SKM-1 (cell line): ENCODE results near the gene PRRT2.

Source experiments
- DNase-seq: peaks from one replicate; lab custom pipeline; 2025; ENCODE audit not compliant: unreplicated experiment; lab: John Stamatoyannopoulos, UW

Gene PRRT2

DNA sequence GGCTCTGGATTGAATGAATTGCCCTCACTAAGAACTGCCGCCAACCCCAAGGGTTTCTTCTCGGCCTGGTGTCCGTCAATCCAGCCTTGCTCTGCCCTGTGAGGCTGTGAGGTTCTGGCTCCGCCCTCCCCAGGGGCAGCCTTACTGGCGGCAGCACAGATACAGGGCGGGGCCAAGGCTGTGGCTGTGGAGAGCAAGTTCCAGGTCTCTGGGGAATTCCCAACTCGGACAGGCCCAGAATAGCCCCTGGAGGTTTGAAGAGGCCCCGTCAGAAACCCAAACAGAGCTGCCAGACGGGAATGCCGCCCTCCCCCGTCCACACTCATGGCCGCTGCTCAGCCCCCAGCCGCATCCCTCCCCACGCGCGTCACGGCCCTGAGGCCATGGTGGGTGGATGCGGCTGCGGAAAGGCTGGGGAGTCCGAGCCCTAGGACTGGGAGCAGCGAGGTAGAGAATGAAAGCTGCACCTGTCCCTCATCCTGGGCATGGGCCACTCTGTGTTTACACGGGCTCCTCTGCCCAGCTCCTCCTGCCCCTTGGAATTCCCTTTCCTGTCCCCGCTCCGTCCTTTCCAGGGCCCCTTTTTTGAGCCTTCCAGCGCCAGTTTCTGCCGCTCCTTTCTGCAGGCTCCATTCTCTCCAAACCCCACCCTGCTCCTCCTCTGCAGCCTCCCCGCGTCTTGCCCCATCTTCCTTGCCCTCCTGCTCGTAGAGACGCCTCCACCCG is 660 bp upstream of the PRRT2 start:
- no peak for DNase-seq

DNA sequence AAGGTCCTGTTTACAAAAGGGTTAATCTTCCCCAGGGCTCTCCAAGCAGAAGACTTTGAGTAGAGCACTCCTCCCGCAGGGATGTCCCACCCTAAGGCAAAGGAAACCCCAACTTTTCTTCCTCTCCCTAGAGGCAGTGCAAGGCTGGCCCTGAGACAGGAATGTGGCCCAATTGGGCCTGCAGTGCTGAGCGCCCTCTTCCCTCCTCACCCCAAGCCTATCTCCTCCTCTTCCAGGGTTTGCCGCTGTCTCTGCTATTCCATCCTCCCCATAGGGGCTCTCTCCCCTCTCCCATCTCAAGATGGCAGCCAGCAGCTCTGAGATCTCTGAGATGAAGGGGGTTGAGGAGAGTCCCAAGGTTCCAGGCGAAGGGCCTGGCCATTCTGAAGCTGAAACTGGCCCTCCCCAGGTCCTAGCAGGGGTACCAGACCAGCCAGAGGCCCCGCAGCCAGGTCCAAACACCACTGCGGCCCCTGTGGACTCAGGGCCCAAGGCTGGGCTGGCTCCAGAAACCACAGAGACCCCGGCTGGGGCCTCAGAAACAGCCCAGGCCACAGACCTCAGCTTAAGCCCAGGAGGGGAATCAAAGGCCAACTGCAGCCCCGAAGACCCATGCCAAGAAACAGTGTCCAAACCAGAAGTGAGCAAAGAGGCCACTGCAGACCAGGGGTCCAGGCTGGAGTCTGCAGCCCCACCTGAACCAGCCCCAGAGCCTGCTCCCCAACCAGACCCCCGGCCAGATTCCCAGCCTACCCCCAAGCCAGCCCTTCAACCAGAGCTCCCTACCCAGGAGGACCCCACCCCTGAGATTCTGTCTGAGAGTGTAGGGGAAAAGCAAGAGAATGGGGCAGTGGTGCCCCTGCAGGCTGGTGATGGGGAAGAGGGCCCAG is 1.0 kb downstream of the PRRT2 start:
- no peak for DNase-seq

DNA sequence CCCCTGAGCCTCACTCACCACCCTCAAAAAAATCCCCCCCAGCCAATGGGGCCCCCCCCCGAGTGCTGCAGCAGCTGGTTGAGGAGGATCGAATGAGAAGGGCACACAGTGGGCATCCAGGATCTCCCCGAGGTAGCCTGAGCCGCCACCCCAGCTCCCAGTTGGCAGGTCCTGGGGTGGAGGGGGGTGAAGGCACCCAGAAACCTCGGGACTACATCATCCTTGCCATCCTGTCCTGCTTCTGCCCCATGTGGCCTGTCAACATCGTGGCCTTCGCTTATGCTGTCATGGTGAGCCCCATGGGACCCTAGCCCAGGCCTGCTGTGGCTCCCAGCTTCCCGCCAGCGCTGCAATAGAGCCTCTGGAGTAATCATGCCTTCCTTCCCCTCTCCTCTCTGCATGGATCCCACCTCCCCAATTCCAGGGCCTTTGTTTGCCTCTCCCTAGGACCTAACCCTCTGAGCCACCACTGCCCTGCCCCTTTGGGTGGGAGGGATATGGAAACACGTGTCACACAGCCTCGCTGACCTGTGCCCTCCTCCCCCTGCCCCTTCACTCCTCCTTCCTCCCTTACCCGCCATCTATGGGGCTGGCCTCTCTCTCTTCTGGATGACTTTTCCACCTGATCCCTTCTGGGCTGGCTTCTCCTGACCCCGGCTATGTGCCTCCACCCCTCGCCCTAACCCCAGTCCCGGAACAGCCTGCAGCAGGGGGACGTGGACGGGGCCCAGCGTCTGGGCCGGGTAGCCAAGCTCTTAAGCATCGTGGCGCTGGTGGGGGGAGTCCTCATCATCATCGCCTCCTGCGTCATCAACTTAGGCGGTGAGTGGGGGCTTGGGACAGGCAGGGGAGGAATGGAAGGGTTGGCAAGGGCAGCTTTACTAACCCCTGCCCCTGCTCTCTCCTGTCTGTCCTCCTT is 1.9 kb downstream of the PRRT2 start:
- DNase-seq = no peak

DNA sequence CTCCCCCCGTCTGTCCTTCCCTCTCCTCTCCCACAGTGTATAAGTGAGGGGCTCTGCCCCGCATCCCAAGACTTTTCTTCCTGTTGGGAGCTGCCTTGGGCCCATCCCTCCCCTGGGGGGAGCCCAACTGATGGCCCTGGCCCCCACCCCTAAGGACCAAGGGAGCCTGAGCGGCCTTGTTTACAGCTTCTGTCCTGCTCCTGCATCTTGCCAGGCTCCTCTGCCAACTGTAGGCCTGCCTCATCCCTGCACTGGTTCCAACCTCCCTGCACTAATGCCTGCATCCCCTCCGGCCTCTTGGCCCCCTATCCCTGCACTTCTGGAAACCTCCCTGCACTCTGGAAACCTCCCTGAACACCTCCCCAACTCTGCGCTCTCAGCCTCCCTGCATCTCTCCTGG is 2.6 kb downstream of the PRRT2 start:
- no peak for DNase-seq

DNA sequence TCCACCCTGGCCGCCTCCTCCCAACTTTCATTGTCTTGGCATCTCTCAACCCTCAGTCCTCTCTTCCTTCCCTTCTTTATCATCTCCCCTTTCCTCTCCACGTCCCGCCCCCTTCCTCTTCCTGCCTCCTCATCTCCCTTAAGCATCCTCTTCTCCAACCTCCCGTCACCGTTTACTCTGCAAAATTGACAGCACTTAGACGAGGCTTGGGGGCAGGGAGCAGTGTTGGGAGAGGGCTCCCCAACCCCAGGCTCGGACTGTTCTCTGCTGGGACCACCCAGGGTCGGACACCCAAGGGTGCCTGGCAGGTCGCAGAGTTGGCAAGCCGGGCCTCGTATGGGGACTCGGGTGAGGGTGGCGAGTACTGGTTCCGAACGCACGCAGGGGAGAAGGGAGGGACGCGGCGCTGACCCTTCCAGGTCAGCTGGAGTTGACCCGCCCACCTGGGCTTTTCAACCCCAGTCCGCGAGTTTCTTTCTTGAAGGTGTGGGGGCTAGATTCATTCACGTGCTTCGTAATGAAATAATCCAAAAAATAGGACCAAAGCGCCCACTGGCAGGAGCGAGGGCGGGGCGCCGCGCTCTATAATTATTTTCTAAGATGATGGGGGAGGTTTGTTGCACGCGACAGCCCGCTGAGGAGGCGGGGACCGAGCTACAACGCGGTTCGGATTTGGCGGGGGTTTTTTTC is 3.2 kb downstream of the PRRT2 start:
- DNase-seq = no peak

DNA sequence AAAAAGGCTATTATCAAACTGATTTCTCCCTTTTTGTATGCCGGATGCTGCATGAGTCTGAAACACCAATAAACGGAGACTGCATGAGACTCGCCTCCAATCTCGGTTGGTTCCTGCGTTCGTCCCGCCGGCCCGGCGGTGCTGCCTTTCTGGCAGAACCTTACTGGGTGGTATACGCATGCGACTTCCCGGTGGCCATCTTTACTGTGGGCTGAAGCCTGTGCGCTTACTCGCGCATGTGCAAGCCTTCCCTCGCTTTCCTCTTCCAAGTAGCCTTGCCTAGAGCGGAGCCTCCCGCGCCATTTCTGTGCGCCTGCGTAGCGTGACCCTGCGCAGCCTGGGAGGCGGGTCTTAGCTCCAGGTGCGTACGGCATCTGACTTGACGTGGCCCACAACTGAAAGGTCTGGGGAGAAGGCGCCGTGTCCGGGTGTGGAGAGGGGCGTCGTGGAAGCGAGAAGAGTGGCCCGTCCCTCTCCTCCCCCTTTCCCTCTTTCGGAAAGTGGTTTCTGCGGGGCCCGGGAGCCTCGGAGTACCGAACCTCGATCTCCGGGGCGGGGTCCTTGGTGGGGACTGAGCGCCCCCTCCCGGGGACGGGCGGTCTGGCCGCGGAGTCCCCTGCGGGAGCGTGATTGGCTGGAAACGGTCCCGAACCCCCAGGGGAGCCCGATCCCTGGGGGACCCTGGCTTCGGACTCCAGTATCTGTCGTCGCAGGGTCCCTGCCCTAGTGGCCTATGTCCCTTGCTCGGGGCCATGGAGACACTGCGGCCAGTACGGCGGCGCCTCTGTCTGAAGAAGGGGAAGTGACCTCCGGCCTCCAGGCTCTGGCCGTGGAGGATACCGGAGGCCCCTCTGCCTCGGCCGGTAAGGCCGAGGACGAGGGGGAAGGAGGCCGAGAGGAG is 4.0 kb downstream of the PRRT2 start, which contains the start of gene PAGR1:
Gene PAGR1, plus strand, starts transcription at position 360 of the 901 bp plus-strand sequence. Its CDS starts 374 bp downstream, at position 734.
- peak; percentile 95 for DNase-seq

DNA sequence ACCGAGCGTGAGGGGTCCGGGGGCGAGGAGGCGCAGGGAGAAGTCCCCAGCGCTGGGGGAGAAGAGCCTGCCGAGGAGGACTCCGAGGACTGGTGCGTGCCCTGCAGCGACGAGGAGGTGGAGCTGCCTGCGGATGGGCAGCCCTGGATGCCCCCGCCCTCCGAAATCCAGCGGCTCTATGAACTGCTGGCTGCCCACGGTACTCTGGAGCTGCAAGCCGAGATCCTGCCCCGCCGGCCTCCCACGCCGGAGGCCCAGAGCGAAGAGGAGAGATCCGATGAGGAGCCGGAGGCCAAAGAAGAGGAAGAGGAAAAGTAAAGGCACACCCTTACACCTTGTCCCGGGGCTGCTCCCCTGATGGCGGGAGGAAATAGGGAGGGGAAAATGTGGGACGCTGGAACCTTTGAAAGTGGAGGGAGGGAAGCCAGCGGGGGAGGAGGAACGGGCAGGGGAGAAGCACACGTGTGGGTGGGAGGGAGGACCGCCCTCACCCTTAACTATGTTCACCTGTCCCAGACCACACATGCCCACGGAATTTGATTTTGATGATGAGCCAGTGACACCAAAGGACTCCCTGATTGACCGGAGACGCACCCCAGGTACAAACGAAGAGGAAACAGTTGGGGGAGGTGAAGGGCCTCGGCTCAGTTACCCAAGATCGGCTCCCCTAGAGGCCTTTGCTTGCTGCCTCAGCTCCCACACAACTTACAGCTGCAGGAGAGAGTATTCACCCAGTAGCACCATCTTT is 4.9 kb downstream of the PRRT2 start:
- peak; percentile 72 for DNase-seq

DNA sequence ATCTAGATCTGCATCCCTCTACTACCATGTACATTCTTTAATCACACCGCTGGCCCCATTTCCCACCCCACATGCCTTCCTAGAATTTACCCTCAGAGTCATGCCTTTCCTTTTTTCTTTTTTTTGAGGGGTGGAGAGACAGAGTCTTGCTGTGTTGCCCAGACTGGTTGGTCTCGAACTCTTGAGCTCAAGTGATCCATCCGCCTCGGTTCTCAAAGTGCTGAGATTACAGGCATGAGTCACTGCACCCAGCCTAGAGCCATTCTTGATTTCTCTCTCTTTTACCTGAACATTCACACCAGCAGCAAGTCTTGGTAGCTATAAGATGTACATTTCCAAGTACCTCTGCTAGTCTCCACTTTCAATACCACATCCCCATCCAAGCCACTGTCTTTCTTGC is 6.1 kb downstream of the PRRT2 start:
- no peak for DNase-seq

DNA sequence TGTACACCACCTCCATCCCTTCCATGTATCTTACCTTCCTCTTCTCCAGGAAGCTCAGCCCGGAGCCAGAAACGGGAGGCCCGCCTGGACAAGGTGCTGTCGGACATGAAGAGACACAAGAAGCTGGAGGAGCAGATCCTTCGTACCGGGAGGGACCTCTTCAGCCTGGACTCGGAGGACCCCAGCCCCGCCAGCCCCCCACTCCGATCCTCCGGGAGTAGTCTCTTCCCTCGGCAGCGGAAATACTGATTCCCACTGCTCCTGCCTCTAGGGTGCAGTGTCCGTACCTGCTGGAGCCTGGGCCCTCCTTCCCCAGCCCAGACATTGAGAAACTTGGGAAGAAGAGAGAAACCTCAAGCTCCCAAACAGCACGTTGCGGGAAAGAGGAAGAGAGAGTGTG is 7.5 kb downstream of the PRRT2 start:
- DNase-seq = no peak

DNA sequence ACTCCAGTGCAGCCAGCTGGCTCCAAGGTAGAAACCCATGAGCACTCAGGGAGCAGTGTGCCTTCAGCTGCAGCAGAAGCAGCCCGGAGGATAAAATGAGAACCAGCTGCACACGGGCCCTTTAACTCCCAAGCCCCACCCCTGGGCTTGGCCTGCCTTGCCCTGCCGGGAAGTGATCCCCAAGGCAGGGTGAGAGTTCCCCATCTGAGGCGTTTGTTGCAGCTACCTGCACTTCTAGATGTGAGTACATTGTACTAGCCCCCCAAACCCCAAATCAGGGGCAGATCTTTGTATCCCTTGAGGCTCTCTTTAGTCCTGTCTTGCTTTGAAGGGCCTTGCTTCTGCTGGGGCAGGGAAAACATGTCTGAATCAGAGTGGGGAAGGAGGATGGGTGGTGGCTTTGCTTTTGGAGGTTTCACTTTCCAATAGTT is 8.3 kb downstream of the PRRT2 start, which contains the start of gene MVP:
Gene MVP, plus strand, starts transcription at position 192 of the 431 bp plus-strand sequence. CDS start 10,088 bp downstream, outside the sequence.
- peak; percentile 14 for DNase-seq

DNA sequence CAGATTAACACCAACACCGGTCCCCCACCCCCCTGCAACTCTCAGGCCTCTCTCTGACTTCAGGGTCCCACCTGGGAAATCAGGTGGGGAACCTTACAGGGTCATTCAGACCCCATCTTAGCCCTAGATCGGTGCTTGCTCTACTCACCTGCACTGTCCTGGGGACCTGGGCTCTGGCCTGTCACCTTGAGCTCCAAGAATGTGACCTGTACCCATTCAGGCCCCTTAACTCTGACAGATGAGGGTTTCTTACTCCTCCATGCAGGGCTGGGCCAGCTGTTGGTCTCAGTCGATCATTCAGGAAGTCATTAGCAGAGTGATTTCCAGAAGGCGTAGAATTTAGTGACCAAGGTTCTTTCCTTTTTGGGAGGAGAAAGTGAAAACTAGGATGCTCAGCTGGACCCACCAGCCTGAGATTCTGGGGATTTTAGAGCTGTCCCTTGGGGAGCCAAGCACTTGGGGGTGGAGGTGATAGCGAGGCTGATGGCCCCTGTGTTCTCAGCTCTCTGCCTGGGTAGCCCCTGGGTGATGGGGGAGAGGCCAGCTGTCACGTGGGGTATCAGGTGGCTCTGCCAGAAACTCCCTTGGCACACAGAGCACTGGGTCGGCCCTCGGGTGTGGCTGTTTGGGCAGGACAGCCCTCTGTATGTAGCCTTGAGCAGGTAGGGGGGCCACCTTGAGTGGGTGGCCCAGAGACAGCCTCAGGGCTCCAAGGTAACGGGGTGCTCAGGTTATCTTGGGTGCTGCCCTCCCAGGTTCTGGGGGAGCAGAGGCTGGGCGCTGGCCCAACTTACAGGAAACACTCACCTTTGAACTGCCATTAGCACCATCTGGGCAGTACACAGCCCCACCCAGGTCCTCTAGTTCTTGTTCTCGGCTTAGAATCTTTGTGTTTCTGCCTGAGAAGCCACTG is 9.0 kb downstream of the PRRT2 start:
- DNase-seq = no peak

DNA sequence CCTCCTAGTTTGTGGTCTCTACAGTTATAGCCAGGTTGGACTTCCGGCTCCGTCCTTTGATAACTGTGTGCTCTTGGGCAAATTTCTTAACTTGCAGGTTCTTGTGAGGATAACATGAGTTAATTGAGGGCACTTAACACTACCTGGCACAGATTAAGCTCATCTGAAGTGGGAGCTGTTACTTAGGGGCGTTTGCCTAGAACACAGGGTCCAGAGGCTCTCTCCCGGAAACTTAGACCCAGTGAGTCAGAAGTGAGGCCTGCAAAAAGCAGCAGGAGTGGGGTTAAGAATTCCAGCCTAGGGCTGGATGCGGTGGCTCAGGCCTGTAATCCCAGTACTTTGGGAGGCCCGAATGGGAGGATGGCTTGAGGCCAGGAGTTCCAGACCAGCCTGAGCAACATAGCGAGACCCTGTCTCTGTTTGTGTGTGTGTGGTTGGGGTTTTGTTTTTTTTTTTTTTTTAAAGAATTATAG is 9.7 kb downstream of the PRRT2 start:
- no peak for DNase-seq

DNA sequence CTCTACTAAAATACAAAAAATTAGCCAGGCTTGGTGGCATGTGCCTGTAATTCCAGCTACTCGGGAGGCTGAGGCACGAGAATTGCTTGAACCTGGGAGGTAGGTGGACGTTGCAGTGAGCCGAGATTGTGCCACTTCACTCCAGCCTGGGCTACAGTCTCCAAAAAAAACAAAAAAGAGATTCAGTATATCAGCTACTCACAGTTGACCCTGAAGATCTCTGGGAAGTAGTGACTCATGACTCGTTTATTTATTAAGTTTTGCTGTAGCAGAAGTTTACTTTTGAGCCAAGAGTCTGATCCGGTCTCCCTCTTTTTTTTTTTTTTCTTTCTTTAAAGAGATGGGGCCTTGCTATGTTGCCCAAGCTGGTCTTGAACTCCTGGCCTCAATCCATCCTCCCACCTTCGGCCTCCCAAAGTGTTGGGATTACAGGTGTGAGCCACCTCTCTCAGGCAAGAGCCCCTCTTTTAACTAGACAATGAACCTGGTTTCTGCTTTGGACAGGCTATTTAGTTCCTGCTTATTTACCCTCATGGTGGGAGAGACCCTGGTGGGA is 12.7 kb downstream of the PRRT2 start:
- DNase-seq = no peak

DNA sequence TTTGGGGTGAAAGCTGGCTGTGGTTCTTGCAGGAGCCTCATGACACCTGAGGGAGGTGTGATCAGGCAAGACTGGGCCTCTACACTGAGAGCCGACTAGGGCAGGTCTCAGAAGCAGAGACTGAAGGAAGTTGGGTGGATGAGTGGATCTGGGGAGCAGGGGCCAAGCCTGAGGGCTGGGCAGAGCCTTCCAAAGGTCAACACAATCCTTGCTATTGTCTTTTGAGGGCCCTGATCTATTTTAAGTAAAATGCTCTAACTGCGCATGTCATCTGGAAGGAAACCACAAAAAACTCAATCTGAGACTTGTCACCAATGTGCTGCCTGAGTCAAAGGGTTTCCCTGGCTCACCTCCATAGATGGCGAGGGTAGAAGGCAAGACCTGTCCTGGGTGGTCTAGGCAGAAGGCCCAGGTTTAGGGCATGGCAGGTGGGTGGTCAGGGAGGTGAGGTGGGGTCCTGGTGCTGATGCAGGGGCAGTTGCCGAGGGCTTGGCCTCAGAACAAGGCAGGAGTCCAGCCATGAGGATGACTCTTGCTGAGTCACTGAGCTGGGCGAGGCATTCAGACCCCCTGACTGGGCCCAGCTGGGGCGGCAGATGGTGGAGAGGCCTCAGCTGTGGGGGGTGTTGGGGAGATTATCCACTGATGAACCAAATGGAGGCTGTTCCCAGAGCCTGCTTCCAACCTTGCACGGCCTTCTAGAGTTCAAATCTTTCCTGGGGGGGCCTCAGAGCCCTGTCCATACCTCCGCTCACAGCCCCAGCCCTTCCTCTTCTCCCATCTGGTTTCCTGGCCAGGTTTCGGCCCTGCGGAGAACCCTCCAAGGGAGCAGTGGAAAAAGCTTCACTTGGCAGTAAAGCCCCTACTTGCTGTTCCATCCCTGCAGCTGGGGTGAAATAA is 13.4 kb downstream of the PRRT2 start:
- DNase-seq = no peak

DNA sequence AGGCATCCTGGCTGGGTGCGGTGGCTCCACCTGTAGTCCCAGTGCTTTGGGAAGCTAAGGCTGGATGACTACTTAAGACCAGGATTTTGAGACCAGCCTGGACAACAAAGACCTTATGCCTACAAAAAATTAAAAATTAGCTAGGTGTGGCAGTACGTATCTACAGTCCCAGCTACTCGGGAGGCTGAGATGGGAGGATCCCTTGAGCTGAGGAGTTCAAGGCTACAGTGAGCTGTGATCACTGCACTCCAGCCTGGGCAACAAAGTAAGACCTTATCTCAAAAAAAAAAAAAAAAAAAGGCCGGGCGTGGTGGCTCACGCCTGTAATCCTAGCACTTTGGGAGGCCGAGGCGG is 14.3 kb downstream of the PRRT2 start:
- DNase-seq = no peak

DNA sequence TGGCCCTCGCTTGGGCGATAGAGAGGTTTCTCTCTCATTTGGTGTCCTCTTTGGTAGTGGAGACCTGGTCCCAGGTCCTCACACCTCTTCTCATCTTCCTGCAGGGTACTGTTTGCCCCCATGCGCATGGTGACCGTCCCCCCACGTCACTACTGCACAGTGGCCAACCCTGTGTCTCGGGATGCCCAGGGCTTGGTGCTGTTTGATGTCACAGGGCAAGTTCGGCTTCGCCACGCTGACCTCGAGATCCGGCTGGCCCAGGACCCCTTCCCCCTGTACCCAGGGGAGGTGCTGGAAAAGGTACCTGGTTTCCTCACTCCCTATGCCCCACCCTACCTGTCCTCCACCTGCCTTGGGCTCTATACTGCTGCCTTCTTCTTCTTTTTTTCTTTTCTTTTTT is 18.8 kb downstream of the PRRT2 start:
- DNase-seq = no peak
